GM21737 (cell line): Measurements from ENCODE around the gene ITGB1BP2.
"Not testable (repeated sequence)": the region's sequence is repeated elsewhere in the genome, so short reads cannot be mapped to it uniquely, and the experiment has no call there.

Experiments used
- ATAC-seq: cut with Tn5 transposase; IDR thresholded peaks from one replicate; pipeline ENCODE4 v1.9.1; 2021; ENCODE audit warnings: mild to moderate bottlenecking, moderate library complexity; ENCODE audit not compliant: unreplicated experiment

ITGB1BP2 gene

DNA sequence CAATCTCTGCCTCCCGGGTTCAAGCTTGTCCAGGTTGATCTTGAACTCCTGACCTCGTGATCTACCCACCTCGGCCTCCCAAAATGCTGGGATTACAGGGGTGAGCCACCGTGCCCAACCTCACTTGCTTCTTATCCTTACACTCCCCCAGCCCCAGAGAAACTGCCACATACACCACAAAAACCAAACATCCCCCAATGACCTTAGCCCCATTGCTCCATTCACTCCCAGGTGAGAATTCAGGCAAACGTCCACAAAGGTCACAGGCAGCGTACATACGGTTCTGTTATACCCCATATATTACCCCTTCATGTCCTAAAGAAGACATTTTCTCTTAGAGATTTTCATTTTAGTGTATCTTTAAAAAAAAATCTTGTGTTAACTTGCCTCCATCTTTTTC is 1.1 kb upstream of the ITGB1BP2 start:
- ATAC-seq, result not testable (repeated sequence)

DNA sequence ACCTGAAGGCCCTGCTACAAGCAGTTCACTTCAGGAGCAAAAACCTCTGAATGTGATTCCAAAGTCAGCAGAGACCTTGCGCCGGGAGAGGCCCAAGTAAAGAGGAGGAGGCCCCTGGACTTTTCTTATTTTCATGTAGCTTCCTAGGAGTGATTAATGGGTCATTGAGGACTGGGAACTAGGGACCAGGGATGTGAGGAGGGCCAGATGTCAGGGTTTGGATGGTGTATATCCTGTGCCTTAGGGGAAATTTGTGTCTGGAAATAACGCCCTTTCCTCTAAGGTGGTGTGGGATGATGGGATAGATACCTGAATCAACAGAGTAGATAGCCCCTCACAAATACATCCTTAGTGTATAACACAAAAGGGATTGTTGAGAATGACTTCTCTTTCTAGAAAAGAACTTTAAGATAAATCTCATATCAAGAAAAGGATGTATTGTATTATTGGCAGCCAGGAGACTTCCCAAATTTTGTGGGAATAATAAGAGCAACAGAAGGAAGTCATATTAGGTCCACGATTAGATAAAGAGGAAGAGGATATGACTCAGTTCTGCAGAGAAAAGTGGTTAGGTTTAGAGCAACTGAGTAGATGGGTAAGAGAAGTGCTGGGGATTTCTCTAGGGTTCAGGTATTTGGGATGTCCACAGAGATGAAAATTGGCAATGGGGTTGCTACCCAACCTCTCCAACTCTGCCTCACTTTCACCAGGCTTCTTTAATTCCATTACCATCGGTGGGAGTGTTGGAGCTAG is 1.1 kb downstream of the ITGB1BP2 start:
- ATAC-seq, result no peak

DNA sequence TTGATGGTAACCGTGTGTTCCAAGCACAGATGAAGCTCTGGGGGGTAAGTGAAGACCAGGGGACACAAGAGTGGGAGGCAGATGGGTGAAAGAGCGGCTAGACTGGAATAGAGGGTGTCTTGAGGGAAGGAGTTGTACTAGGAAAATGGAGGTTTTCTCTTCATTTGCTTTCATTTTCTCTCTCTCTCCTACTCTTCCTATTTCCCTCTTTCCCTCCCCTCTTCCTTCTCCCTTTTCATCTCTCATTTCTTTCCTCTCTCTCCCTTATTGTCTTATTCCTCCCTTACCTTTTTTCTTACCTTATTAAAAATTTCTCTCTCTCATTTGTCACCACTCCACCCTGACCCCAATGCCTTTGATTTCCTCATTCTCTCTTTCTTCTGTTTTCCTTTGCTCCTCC is 3.0 kb downstream of the ITGB1BP2 start:
- no peak for ATAC-seq

GRCh38 chrX:71315917-71316316 is 14.4 kb downstream of the ITGB1BP2 start:
- no peak for ATAC-seq

GRCh38 chrX:71316959-71317358 is 15.4 kb downstream of the ITGB1BP2 start:
- ATAC-seq, result not testable (repeated sequence)

DNA sequence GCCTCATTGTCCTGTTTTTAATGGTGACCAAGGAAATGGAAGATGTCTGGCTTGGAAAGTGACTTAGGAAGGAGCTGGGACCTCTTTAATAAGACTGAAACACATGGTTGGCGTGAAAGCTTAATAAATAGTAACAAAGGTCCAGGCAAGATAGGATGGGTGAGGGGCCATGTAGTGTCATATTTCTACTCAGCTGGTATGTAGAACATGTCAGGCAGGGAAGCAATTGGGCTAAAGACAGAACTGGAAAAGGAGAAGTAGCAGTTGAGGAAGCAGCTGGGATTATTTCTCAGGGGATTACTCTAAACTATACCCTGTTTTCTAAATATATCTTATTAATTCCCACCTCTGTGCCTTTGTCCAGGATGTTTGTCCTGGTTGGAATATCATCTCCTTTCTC is 18.6 kb downstream of the ITGB1BP2 start:
- ATAC-seq, result no peak

DNA sequence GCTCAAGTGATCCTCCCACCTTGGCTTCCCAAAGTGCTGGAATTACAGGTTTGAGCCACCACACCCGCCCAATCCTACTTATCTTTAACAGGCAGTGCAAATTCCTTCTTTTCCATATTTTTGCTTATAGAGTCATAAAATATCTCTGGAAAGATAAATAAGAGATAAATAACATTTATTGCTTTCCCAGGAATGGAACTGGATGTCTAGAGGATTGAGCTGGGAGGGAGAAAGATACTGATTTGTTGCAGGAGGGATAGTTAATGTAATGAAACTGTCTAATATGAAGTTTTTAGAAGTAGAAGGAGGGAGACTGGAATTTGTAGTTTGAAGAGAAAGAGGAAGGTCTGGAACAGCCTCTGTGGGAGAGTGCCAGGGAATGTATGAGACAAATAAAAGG is 20.2 kb downstream of the ITGB1BP2 start:
- ATAC-seq, result no peak

- ATAC-seq, result not testable (repeated sequence)
Observed at GRCh38 chrX:71324452-71324851, 22.9 kb downstream of the ITGB1BP2 start.

DNA sequence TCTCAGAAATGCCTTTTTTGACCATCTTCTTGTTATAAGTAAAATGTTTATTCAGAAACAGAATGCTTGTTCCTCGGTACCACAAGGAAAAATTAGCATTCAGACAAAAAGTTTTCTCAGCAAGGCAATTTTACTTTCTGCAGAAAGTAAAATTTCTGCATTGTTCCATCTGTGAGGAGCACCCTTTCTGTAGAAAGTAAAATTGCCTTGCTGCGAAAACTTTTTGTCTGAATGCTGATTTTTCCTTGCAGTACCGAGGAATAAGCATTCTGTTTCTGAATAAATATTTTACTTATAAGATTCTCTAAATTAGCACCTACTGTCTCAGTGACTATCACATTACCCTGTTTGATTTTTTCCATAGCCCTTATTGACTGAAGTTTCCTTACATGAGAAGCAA is 24.8 kb downstream of the ITGB1BP2 start:
- no peak for ATAC-seq

- ATAC-seq, result not testable (repeated sequence)
Observed at GRCh38 chrX:71349151-71349665, 47.7 kb downstream of the ITGB1BP2 start.

GRCh38 chrX:71349867-71350266 is 48.3 kb downstream of the ITGB1BP2 start:
- ATAC-seq, result not testable (repeated sequence)

GRCh38 chrX:71352439-71352838 is 50.9 kb downstream of the ITGB1BP2 start:
- not testable (repeated sequence) for ATAC-seq
